Measurements from ENCODE around the gene NAA16.
"Not testable (repeated sequence)": the region's sequence is repeated elsewhere in the genome, so short reads cannot be mapped to it uniquely, and the experiment has no call there.

Gene NAA16

DNA sequence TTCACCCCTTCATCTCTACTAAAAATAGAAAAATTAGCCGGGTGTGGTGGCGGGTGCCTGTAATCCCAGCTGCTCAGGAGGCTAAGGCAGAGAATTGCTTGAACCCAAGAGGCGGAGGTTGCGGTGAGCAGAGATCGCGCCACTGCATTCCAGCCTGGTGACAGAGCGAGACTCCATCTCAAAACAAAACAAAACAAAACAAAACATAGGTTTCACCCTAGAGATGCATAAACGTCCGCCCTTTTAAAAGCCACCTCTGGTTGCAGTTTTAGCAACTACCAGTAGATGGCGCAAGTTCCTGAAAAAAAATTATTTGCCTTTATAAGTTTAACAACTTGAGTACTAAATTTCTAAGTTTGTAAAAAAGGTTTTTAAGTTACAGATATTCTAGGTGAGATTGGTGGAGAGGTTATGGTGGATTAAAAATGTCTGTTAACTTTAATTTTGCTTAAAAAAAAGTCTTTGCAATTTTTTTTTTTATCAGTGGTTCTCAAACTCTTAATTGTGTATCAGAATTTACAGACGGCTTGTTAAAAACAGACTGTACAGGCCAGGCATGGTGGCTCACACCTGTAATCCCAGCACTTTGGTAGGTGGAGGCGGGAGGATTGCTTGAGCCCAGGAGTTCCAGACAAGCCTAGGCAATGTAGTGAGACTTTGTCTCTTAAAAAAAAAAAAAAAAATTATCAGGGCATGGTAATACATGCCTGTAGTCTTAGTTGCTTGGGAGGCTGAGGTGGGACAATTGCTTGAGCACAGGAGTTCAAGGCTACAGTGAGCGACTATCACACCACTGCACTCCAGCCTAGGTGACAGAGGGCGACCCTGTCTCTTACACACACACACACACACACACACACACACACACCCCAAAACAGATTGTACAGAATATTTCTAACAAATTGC, 42.1 kb downstream of the NAA16 start:
- DNase-seq (ENCODE audit: low read depth) = peak; percentile 44
- in situ Hi-C loops (cut with HindIII; ENCODE audit: low sequenced_read_pairs) = no loop called here
- TF ChIP-seq, protein P1, sequence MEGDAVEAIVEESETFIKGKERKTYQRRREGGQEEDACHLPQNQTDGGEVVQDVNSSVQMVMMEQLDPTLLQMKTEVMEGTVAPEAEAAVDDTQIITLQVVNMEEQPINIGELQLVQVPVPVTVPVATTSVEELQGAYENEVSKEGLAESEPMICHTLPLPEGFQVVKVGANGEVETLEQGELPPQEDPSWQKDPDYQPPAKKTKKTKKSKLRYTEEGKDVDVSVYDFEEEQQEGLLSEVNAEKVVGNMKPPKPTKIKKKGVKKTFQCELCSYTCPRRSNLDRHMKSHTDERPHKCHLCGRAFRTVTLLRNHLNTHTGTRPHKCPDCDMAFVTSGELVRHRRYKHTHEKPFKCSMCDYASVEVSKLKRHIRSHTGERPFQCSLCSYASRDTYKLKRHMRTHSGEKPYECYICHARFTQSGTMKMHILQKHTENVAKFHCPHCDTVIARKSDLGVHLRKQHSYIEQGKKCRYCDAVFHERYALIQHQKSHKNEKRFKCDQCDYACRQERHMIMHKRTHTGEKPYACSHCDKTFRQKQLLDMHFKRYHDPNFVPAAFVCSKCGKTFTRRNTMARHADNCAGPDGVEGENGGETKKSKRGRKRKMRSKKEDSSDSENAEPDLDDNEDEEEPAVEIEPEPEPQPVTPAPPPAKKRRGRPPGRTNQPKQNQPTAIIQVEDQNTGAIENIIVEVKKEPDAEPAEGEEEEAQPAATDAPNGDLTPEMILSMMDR (IDR thresholded peaks at IDR 0.05; ENCODE audit: low read depth, low read length, missing control alignments) = peak; percentile 73
- H3K4me3 ChIP-seq (ENCODE audit: low read depth, low read length) = no peak overlapping the region

DNA sequence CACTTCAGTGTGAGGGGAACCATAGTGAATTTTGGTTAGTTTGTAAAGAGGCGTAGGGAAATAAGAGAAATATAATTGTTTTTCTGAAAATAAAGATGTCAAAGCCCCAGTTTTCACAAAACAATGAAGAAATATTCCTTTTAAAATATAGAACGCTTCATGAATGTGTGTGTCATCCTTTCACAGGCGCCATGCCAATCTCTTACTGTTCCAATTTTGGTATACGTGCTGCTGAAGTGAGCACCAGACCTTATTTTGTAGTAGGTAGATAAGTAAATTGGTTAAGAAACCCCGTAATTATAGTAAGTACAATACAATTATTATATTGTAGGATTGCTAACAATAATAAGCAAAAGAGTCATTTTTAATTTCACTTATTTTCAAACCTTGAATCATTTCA, 43.3 kb downstream of the NAA16 start:
- TF ChIP-seq, protein P1 (IDR thresholded peaks at IDR 0.05; ENCODE audit: low read depth, low read length, missing control alignments) = no peak
- in situ Hi-C loops (cut with HindIII; ENCODE audit: low sequenced_read_pairs) = no loop called here
- no peak overlapping the region for H3K4me3 ChIP-seq (ENCODE audit: low read depth, low read length)
- no peak for DNase-seq (ENCODE audit: low read depth)

DNA sequence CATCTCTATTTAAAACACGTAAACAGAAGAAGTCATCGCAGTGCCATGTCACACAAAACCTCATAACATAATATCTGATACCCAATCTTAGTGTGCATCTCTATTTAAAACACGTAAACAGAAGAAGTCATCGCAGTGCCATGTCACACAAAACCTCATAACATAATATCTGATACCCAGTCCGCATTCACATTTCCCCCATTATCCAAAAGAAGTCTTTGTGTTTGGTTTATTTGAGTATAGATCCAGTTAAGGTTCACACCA, 45.2 kb downstream of the NAA16 start:
- H3K4me3 ChIP-seq (ENCODE audit: low read depth, low read length); DNase-seq (ENCODE audit: low read depth); in situ Hi-C loops (cut with HindIII; ENCODE audit: low sequenced_read_pairs): not testable (repeated sequence)

DNA sequence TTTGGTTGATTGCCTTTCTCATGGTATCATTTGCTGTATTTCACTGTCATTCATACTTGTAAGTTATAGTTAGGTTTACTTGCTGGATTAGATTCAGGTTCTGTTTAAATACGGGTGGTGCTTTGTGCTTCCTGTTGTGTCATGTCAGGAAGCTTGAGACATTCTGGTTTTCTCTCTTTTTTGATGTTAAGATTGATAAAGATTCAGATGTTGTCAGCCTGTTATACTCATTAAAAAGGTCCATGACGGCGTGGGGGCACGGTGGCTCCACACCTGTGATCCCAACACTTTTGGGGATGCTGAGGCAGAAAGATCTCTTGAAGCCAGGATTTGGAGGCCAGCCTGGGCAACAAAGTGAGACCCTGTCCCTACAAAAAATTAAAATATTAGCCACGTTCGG, 45.7 kb downstream of the NAA16 start:
- H3K4me3 ChIP-seq (ENCODE audit: low read depth, low read length) = no peak overlapping the region
- TF ChIP-seq, protein P1 (IDR thresholded peaks at IDR 0.05; ENCODE audit: low read depth, low read length, missing control alignments) = no peak
- in situ Hi-C loops (cut with HindIII; ENCODE audit: low sequenced_read_pairs) = no loop called here
- no peak for DNase-seq (ENCODE audit: low read depth)

DNA sequence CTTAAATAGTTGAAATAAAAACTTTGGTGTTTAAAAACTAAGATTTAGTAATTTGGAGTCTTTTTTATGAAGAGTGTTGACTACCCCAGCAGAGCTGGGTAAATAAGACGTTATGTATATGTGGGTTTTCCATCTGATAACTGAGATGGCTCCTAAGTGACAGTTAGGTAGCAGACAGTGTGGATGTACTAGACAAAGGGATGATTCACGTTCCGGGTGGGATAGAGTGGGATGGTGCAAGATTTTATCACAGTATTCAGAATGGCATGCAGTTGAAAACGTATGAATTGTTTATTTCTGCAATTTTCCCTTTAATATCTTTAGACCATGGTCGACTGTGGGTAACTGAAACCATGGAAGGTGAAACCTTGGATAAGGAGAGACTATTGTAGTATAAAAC, 50.4 kb downstream of the NAA16 start:
- no peak for DNase-seq (ENCODE audit: low read depth)
- no peak overlapping the region for H3K4me3 ChIP-seq (ENCODE audit: low read depth, low read length)
- in situ Hi-C loops (cut with HindIII; ENCODE audit: low sequenced_read_pairs) = no loop called here
- TF ChIP-seq, protein P1 (IDR thresholded peaks at IDR 0.05; ENCODE audit: low read depth, low read length, missing control alignments) = no peak

DNA sequence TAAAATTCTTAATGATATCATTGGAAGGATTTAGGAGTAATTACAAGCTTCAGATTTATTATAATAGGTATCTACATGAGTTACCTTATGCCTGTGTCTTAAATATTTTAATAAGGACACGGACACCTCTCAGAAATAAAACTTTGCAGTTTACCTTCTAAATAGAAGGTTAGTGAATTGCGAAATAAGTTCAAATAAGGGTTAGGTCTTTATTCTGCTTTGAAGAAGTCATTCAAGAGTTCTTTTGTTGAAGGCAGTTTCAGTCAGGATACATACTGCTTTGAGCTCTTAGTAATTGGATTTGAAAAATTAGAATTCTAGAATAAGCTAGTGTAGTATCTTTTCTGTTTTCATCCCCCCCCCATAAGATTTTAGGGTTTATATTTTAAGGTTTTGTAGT, 53.0 kb downstream of the NAA16 start:
- in situ Hi-C loops (cut with HindIII; ENCODE audit: low sequenced_read_pairs) = no loop called here
- no peak overlapping the region for H3K4me3 ChIP-seq (ENCODE audit: low read depth, low read length)
- DNase-seq (ENCODE audit: low read depth) = no peak
- TF ChIP-seq, protein P1 (IDR thresholded peaks at IDR 0.05; ENCODE audit: low read depth, low read length, missing control alignments) = no peak

DNA sequence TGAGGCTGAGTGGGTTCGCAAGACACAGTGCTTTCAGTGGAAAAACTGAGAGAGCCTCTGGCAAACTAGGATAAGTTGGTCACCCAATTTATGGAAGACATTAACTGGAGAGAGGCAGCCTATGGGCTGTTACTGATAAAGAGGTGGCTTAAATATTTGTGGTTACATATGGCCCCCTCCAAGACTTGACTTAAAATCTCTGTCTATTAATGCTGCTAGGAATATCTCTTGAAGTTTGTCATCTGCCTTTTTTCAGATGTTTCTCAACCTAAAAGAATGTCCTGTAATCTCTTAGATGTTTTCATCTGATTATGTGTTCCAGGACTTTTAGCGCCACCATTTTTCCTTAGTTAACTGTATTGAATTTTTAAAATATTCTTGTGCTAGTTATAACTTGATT, 54.6 kb downstream of the NAA16 start:
- in situ Hi-C loops (cut with HindIII; ENCODE audit: low sequenced_read_pairs) = no loop called here
- TF ChIP-seq, protein P1 (IDR thresholded peaks at IDR 0.05; ENCODE audit: low read depth, low read length, missing control alignments) = no peak
- no peak overlapping the region for H3K4me3 ChIP-seq (ENCODE audit: low read depth, low read length)
- no peak for DNase-seq (ENCODE audit: low read depth)

All from astrocyte of the cerebellum (primary cell).